ENCODE data around the gene MEF2C.
A peak's percentile ranks its signal among the peaks of the same experiment; 100 is the strongest.

MEF2C gene

DNA sequence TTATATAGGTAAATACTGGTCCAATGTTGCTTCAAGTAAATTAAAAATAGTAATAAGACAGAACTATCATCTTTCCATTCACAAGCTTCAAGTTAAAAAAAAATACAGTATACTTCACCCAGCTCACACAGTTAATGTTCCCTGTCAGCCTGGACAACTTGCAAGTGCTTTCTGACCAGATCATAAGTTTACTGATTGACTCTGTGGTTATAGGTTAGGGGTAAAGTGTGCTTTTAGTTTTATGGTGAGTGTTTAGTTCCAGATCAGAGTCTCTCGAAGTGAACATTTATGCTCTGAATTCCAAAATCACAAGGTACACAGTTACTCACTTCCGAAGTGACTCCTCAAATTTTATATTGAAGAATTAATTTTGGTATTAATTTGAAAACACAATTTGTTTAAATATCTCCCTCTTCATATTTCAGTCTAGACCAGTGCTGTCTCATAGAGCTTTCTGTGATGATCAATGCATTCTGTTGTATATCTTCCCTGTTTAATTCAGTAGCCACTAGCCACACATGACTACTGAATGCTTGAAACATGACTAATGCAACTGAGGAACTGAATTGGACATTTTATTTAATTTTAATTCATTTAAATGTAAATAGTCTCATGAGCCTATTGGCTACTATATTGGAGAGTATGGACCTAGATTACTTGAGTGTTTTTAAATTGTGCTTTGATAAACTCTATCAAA is 90.7 kb downstream of the MEF2C start:
- Mint-ChIP-seq H3K4me3 (no peak overlapping the region), H3K9me3 (peaks cover 10% of the 10 kb centered on the region), H3K27ac (peak overlapping the region; percentile 18), H3K4me1 (peaks cover 63% of the 10 kb centered on the region), H3K36me3 (peaks cover 56% of the 10 kb centered on the region), H3K27me3 (no peaks in the 10 kb centered on the region)
- no peak for ATAC-seq

DNA sequence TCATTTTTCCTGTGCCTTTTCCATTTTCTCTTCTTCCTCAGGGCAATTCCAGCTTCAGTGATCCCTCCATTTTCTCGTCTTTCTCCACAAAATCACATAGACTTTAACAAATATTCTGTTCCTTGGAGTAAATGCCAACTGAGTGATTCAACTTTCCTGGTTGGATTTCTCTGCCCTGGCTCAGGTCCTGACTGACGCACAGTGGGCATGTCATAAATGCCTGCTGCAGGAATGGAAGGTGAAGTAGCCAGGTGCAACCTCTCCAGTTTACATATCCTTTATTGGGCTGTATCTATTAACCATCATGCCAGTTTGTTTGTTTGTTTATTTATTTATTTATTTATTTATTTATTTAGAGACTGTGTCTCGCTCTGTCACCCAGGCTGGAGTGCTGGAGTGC is 95.1 kb downstream of the MEF2C start:
- Mint-ChIP-seq H3K4me1 (peaks cover 57% of the 10 kb centered on the region), H3K36me3 (peaks cover 23% of the 10 kb centered on the region), H3K27ac (peak overlapping the region; percentile 92), H3K27me3 (no peaks in the 10 kb centered on the region), H3K9me3 (no peaks in the 10 kb centered on the region), H3K4me3 (no peak overlapping the region)
- ATAC-seq, result no peak

DNA sequence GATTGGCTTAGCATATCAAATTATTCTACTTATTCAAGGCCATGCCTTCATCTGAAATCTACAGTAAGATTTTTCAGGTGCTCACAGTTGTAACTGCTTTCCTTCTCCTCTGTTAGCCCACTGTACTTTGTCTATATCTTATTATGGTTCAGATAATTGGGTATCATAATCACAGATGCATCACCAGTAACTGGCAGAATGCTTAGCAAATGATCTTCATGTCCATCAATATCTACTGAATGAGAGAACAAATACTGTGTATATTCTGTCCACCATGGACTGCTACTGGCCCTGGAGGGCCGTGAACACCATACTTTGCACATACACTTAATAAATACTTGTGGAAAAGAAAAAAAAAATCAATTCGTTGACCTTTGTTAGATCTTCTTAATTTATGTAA is 96.2 kb downstream of the MEF2C start:
- Mint-ChIP-seq H3K4me3 (no peak overlapping the region), H3K4me1 (peaks cover 56% of the 10 kb centered on the region), H3K9me3 (no peaks in the 10 kb centered on the region), H3K27me3 (no peaks in the 10 kb centered on the region), H3K27ac (peak overlapping the region; percentile 92), H3K36me3 (peaks cover 20% of the 10 kb centered on the region)
- ATAC-seq, result no peak

DNA sequence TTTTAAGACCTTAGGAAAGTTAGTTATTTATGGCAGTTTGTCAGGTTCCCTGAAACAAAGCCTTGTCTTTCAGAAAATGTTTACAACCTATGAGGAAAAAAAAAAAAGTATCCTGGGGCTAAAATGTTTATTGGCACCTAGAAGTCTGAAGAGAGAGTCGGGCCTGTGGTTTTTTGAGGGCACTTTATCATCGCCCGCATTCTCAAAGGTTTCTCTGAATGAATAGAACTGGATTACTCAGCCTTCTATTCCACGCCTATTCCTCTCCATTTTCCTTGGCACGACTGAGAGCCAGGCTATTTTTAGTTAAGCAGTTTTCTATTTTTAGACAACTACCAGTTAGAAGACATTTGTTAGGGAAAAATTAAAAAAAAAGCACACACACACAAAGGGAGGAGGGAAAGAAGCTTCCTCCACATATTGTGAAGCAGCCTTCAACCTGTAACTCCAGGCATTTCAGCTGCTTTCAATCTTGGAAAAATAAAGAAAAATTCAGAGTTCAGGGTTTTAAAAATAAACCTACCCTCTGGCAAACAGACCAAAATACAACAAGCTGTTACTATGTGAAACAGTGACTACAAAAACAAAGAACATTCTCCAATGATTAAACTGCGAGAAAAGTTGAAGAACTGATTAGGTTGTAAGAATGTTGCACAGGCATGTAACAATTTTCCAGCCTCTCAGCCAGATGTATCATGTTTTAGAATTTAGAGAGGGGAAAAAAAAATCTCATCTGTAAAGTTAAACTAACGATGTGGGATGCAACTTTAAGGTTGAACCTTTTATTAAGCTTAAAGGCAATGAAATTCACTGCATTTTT is 97.0 kb downstream of the MEF2C start:
- Mint-ChIP-seq H3K4me3 (peak overlapping the region; percentile 49), H3K4me1 (peaks cover 64% of the 10 kb centered on the region), H3K9me3 (no peaks in the 10 kb centered on the region), H3K27me3 (no peaks in the 10 kb centered on the region), H3K27ac (peak overlapping the region; percentile 92), H3K36me3 (peaks cover 27% of the 10 kb centered on the region)
- peak; percentile 64 for ATAC-seq

DNA sequence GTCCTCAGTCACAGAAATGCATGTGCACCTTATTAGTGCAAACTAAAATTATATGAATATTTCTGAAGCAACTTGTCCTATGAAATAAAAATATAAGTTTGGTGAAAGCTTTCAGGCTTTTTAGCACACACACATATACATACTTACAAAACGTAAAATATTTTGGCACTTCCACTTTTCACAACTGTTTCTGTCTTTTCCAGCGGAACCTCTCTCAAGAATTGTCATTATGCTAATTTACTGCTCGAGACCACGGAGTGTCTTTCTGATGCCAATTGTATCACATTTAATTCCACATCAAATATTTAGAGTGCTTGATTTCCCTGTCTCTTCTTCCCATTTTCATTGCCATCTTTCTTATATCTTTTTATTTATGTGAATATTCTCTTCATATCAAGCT is 100.4 kb downstream of the MEF2C start:
- Mint-ChIP-seq H3K9me3 (no peaks in the 10 kb centered on the region), H3K36me3 (peaks cover 49% of the 10 kb centered on the region), H3K27ac (peak overlapping the region; percentile 70), H3K4me3 (no peak overlapping the region), H3K27me3 (no peaks in the 10 kb centered on the region), H3K4me1 (peaks cover 76% of the 10 kb centered on the region)
- no peak for ATAC-seq

DNA sequence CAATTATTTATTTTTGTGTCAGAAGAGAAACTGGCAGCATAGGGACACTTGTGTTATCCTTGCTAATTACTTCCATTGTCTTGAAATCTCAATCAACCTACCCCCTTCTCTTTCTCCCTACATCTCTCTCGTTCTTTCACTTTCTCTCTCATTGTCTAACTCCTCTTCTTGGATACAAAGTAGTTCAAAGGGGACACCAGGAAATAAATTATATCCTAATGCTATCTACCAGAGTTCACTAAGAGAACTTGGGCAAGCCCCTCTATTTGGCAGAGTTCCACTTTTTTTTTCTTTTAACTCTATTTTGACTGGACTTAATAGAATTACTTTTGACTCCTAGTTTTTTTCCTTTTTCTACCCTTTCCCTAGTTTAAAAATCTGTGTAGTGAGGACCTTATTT is 102.2 kb downstream of the MEF2C start:
- H3K9me3 Mint-ChIP-seq, result no peaks in the 10 kb centered on the region
- H3K27ac Mint-ChIP-seq, result peak overlapping the region; percentile 66
- H3K4me1 Mint-ChIP-seq, result peaks cover 58% of the 10 kb centered on the region
- H3K36me3 Mint-ChIP-seq, result peaks cover 56% of the 10 kb centered on the region
- H3K27me3 Mint-ChIP-seq, result no peaks in the 10 kb centered on the region
- peak overlapping the region; percentile 14 for H3K4me3 Mint-ChIP-seq
- no peak for ATAC-seq

DNA sequence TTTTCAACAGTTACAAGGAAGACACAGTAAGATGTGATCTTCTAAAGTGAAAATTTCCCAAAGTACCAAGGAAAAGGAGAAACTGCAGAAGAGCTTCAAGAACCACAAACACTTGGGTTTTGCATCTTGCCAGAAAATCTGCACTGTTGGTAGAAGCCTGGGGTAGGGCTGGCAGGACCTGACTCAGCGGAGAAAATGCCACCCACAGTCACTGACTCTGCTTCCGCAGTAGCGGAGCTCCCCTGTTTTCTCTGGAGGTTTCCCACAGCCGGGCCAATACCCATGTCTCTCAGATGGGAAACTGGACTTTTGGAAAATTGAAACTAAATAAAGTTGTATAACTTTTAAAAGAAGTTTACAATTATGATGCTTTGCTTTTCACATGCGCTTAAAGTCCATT is 104.2 kb downstream of the MEF2C start:
- Mint-ChIP-seq H3K27ac (peak overlapping the region; percentile 49), H3K27me3 (no peaks in the 10 kb centered on the region), H3K4me1 (peaks cover 49% of the 10 kb centered on the region), H3K4me3 (no peak overlapping the region), H3K9me3 (no peaks in the 10 kb centered on the region), H3K36me3 (peaks cover 62% of the 10 kb centered on the region)
- ATAC-seq, result no peak

DNA sequence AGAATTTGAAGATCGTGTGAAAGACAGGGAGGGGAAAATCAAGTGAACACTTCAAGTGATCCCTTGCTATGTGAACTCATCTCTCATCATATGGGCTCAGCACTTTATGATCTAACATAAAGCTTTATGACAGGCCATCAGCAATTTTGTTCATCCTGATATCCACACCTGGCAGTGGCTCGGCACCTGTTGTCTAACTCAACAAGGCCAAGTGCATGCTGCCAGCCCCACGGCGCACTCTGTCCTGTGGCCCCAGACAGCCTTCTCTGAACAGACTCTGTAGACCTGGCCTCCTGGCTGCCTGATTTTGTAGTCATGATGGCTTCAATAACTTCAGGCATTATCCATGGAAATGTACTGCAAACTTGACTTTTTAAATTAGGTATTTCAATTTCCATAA is 106.3 kb downstream of the MEF2C start:
- no peak overlapping the region for H3K4me3 Mint-ChIP-seq
- no peaks in the 10 kb centered on the region for H3K27me3 Mint-ChIP-seq
- H3K9me3 Mint-ChIP-seq, result no peaks in the 10 kb centered on the region
- H3K27ac Mint-ChIP-seq, result peak overlapping the region; percentile 9
- peaks cover 74% of the 10 kb centered on the region for H3K36me3 Mint-ChIP-seq
- peaks cover 54% of the 10 kb centered on the region for H3K4me1 Mint-ChIP-seq
- no peak for ATAC-seq

DNA sequence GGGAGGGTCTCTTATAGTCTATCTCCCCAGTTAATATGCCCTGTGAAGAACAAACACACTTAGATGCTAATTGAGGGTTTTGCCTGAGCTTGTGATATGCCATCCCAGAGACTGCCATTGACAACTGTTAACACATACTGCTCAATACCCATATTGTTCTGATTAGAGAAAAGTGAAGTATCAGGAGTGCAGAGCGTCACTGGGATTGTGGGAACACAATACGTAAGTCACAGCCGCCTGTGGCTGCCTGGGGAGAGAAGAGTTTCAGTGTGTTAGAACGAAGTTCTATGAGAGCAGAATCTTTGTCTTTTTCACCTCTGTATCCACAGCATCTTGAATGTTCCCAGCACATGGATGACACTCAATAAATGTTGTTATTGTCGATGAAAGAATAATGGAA is 110.2 kb downstream of the MEF2C start:
- Mint-ChIP-seq H3K36me3 (peaks cover 78% of the 10 kb centered on the region), H3K4me1 (peaks cover 57% of the 10 kb centered on the region), H3K27me3 (no peaks in the 10 kb centered on the region), H3K4me3 (no peak overlapping the region), H3K9me3 (no peaks in the 10 kb centered on the region), H3K27ac (peak overlapping the region; percentile 28)
- ATAC-seq, result no peak

DNA sequence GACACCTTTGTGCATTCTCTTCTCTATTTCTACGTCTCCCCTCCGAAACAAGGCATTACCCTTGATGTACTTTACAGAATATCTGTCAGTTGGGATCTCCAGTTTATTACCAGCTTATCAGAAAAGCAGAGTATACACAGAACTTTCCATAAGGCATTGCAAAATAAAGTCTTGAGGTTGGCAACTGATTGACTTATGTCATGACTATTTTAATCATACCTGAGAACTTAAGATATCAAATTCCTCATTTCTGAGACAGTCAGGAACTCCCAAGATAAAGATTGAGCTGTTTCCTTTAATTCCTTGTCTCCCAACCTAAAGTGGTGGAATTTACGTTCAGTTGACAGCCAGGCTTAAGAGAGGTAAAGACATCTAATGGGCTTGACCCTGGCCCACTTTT is 110.9 kb downstream of the MEF2C start:
- H3K9me3 Mint-ChIP-seq, result no peaks in the 10 kb centered on the region
- peaks cover 59% of the 10 kb centered on the region for H3K4me1 Mint-ChIP-seq
- H3K27me3 Mint-ChIP-seq, result no peaks in the 10 kb centered on the region
- ATAC-seq, result no peak
- H3K36me3 Mint-ChIP-seq, result peaks cover 80% of the 10 kb centered on the region
- H3K27ac Mint-ChIP-seq, result peak overlapping the region; percentile 28
- no peak overlapping the region for H3K4me3 Mint-ChIP-seq

DNA sequence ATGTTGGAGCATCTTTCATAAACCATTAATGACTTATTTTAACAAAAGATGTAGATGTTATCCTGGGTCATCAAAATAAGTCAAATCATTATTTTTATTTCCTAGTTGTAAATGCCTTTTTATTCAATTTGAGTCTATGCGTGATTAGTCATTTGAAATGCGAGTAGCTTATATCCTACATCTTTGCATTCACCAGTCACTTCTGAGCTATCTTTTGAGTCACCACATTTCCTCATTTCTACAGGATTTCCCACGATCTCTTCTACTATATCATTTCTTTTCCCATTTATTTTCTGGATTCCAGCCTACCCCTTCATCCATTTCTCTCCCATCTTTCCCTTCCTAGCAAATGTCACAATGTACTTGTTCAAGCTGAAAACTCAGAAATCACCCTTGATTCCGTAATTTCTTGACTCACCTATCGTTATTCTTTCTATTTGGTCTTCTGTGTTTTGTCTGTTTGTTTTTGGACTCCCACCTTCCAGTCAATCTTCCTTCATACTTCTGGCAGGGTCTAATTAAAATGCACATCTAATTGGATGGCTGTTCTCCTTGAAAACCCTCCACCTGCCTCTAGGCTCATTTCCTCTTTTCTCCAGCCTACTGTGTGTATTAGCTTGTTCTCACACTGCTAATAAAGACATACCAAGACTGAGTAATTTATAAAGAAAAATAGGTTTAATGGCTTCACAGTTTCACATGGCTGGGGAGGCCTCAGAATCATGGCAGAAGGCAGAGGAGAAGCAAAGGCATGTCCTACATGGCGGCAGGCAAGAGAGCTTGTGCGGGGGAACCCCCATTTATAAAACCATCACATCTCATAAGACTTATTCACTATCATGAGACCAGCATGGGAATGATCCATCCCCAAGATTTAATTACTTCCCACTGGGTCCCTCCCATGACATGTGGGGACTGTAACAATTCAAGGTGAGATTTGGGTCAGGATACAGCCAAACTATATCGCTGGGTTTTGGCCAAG is 112.4 kb downstream of the MEF2C start:
- H3K4me1 Mint-ChIP-seq, result peaks cover 59% of the 10 kb centered on the region
- H3K9me3 Mint-ChIP-seq, result no peaks in the 10 kb centered on the region
- H3K27ac Mint-ChIP-seq, result peak overlapping the region; percentile 28

DNA sequence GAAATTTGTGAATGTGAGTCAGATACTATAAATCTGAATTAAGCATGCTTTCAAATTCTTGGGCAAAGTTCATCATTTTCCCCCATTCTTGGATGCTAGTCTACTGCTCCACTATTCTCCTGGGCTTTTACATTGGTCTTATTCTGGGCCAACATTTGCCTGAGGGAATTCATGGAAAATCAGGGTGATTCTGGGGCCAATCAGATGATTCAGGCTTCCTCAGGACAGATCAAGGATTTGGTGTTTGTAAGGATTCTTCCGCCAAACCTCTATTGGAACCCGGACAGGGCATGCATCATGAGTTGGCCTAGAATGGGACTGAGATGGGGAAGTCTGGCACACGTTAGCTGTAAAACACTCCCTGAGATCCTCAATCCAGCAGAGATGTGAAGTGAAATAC is 113.8 kb downstream of the MEF2C start:
- no peaks in the 10 kb centered on the region for H3K9me3 Mint-ChIP-seq

More for the DNA sequence above, 112.4 kb downstream of the MEF2C start:
- Mint-ChIP-seq H3K36me3 (peaks cover 76% of the 10 kb centered on the region), H3K4me3 (no peak overlapping the region), H3K27me3 (no peaks in the 10 kb centered on the region)
- no peak for ATAC-seq

DNA sequence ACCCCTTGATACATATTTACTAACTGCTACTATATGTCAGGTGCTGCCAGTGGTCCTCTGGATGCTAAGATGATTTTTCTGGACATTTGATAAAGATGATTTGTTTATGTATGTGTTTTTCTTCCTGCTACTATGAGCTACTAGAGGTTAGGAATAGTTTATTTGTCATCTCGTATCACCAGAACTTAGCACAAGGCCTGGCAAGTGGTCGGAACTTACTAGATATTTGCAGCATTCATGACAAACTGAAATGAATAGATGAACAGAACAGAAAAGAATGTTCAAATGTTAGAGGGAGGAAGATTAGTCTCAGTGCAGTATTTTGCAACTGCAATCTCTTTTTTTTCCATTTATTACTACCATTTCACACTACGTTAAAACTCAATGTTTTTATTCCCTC is 114.6 kb downstream of the MEF2C start:
- Mint-ChIP-seq H3K27ac (peak overlapping the region; percentile 53), H3K4me1 (peaks cover 53% of the 10 kb centered on the region)

More for the DNA sequence above, 113.8 kb downstream of the MEF2C start:
- no peaks in the 10 kb centered on the region for H3K27me3 Mint-ChIP-seq
- H3K36me3 Mint-ChIP-seq, result peaks cover 78% of the 10 kb centered on the region
- H3K4me3 Mint-ChIP-seq, result no peak overlapping the region
- peaks cover 59% of the 10 kb centered on the region for H3K4me1 Mint-ChIP-seq
- H3K27ac Mint-ChIP-seq, result peak overlapping the region; percentile 53
- ATAC-seq, result no peak

DNA sequence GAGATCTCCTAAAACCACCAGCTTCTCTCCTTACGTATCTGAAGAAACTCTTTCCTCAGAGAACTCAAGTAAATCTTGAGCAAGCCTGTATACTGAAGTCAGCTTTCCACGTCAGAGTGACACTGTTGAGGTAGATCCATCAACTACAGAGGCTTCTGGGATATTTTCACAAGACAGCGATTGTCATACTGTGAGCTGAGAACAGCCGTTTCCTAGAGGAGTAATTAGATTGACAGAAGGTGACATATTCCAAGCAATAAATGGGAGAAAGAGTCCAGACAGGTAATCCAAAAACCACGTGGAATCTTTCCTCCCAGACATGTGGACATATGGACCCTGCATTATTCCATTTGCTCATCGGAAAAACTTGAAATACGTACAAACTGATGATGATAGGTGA is 117.2 kb downstream of the MEF2C start:
- Mint-ChIP-seq H3K27me3 (no peaks in the 10 kb centered on the region), H3K36me3 (peaks cover 54% of the 10 kb centered on the region), H3K9me3 (no peaks in the 10 kb centered on the region), H3K27ac (no peak overlapping the region), H3K4me1 (peaks cover 50% of the 10 kb centered on the region), H3K4me3 (no peak overlapping the region)
- no peak for ATAC-seq

More for the DNA sequence above, 114.6 kb downstream of the MEF2C start:
- Mint-ChIP-seq H3K9me3 (no peaks in the 10 kb centered on the region), H3K36me3 (peaks cover 70% of the 10 kb centered on the region), H3K27me3 (no peaks in the 10 kb centered on the region), H3K4me3 (no peak overlapping the region)
- ATAC-seq, result no peak

DNA sequence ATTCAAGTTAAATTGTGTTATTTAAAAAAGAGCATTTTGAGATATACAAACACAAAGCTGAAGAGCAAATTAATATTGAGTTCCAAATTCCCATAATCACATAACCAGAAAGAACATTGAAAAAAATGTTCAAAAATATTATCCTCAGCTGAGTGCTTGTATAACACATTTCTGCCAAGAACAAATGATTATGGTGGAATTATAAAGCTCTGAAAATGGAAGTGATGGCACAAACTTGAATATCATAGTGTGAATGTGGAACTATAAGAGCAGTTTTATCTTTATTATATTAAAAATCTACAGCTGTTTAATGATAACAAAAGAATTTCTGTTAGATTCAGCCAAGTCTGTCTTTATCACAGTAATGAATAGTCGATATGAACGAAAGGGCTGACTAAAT is 117.8 kb downstream of the MEF2C start:
- H3K4me3 Mint-ChIP-seq, result no peak overlapping the region
- H3K27me3 Mint-ChIP-seq, result no peaks in the 10 kb centered on the region
- no peak for ATAC-seq
- H3K4me1 Mint-ChIP-seq, result peaks cover 44% of the 10 kb centered on the region
- no peak overlapping the region for H3K27ac Mint-ChIP-seq
- peaks cover 54% of the 10 kb centered on the region for H3K36me3 Mint-ChIP-seq
- H3K9me3 Mint-ChIP-seq, result no peaks in the 10 kb centered on the region

All from stimulated activated memory B cell treated with anti-CD40 and anti-IgM and Interleukin-4, amounts not matched to agents 10 μg/mL and 1 μg/mL and 100 μg/mL, for 72 hours (primary cell).